ENCODE results near the gene KCND1.

The KCND1 gene

DNA sequence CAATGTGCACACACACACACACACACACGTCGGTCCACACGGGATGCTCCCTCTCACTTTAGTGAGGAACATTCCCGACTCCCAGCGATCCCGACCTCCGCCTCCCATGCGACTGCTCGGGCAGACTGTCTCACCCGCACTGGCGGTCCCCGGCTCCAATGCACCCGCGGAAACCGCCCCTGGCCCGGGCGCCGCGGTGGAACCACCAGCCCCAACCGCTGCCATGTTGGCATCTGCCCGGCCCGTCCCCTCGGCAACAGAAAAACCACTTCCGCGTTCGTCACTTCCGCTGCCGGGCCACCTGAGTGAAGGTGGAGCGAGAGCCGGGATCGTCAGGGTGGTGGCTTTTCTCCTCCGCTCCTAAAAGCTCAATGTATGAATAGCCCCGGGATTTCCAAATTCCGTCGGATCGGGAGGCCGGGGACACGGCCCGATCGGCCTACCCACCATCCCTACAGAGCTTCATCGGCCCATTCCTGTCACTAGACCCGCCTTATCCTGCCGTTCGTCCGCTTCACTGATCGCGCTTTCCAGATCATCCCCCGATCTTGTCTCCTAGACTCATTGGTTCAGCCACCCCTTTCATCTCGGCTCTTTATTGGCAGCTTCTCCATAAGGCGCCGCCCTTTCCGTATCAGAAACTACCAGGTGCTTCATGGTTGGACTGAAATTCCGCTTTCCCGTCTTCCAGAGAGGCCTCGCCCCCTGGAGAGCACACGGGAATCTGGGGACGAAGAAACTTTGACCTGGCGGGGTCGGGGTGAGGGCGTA, 60.0 kb downstream of the KCND1 start, which contains the start of gene SLC35A2:
Gene SLC35A2, minus strand, starts transcription at position 235 of the 771 bp plus-strand sequence. Its CDS starts 10 bp downstream, at position 225.
- DNase-seq (ENCODE audit: low read depth): peak; percentile 85
